Osteocyte (in vitro differentiated cells): ENCODE data around the gene NCOA3. TPM values are rescaled to one million over a fixed set of nuclear protein-coding genes. Genes with fewer than 3 reads are reported as not detected.
A peak's percentile ranks its signal among the peaks of the same experiment; 100 is the strongest.

ENCODE experiments used
- DNase-seq: peaks from one replicate; pipeline ENCODE4 v3.0.0; 2021; ENCODE audit warnings: mixed read lengths; ENCODE audit not compliant: unreplicated experiment; ENCODE audit errors: extremely low spot score
- H3K27ac Mint-ChIP-seq: one replicate; pipeline ENCODE4 v1.8.0; 2021; ENCODE audit warnings: mild to moderate bottlenecking, mixed read lengths; ENCODE audit not compliant: unreplicated experiment
- H3K27me3 Mint-ChIP-seq: one replicate; pipeline ENCODE4 v1.8.0; 2021; ENCODE audit warnings: mixed read lengths; ENCODE audit not compliant: unreplicated experiment
- H3K36me3 Mint-ChIP-seq: one replicate; pipeline ENCODE4 v1.8.0; 2021; ENCODE audit warnings: mixed read lengths; ENCODE audit not compliant: unreplicated experiment
- H3K4me1 Mint-ChIP-seq: one replicate; pipeline ENCODE4 v1.8.0; 2021; ENCODE audit warnings: mixed read lengths; ENCODE audit not compliant: unreplicated experiment
- H3K4me3 Mint-ChIP-seq: one replicate; pipeline ENCODE4 v1.8.0; 2021; ENCODE audit warnings: mild to moderate bottlenecking, moderate library complexity, mixed read lengths; ENCODE audit not compliant: unreplicated experiment
- H3K9me3 Mint-ChIP-seq: one replicate; pipeline ENCODE4 v1.8.0; 2021; ENCODE audit warnings: mixed read lengths; ENCODE audit not compliant: unreplicated experiment
- total RNA-seq: library from RNA; stranded (reverse); gene quantifications from 2 replicates; pipeline ENCODE4 v1.2.1, GENCODE V29; 2021
- TF ChIP-seq, protein P1 (sequence below): fragments of 200-600 bp; sonication (generic); IDR thresholded peaks from 2 replicates; pipeline ENCODE4 v1.5.0; 2021; ENCODE audit warnings: antibody characterized with exemption, mild to moderate bottlenecking, moderate library complexity

The NCOA3 gene
- total RNA-seq, 1 donor from 2014 or later: 75.9 TPM

DNA sequence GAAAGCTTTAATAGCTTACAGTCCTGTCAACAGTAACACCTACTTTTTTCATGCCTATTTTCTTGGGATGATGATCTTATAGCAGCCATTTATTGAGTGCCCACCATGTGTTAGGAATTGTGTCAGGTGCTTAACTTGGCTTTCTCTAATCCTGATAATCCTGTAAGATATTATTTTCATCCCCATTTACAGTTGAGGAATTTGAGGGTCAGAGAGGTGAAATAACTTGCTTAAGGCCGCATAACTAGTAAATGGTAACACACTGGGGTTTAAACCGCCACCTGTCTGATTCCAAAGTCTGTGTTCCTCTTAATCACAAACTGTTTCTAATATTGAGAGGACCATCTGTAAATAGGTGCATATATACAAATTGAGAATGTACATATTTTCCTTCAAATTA, 55.5 kb downstream of the NCOA3 start:
- no peak for DNase-seq
- Mint-ChIP-seq H3K9me3 (peaks cover 3% of the 10 kb centered on the region), H3K4me1 (peaks cover 48% of the 10 kb centered on the region), H3K27me3 (no peaks in the 10 kb centered on the region), H3K27ac (peak overlapping the region; percentile 16), H3K4me3 (no peak overlapping the region), H3K36me3 (peaks cover 3% of the 10 kb centered on the region)
- TF ChIP-seq, protein P1, sequence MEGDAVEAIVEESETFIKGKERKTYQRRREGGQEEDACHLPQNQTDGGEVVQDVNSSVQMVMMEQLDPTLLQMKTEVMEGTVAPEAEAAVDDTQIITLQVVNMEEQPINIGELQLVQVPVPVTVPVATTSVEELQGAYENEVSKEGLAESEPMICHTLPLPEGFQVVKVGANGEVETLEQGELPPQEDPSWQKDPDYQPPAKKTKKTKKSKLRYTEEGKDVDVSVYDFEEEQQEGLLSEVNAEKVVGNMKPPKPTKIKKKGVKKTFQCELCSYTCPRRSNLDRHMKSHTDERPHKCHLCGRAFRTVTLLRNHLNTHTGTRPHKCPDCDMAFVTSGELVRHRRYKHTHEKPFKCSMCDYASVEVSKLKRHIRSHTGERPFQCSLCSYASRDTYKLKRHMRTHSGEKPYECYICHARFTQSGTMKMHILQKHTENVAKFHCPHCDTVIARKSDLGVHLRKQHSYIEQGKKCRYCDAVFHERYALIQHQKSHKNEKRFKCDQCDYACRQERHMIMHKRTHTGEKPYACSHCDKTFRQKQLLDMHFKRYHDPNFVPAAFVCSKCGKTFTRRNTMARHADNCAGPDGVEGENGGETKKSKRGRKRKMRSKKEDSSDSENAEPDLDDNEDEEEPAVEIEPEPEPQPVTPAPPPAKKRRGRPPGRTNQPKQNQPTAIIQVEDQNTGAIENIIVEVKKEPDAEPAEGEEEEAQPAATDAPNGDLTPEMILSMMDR: no peak

DNA sequence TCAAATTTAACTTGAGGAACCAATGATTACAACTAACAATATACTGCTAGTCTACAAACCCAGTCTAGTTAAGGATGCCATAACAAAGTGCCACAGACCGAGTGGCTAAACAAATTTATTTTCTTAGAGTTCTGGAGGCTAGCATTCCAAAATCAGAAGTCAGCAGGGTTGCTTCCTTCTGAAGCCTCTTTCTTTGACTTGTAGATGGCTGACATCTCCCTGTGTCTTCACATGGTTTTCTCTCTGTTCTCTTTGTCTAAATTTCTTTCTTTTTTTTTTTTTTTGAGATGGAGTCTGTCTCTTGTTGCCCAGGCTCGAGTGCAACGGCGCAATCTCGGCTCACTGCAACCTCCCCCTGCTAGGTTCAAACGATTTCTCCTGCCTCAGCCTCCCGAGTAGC, 56.1 kb downstream of the NCOA3 start:
- no peak for DNase-seq
- TF ChIP-seq, protein P1: no peak
- Mint-ChIP-seq H3K27ac (peak overlapping the region; percentile 41), H3K36me3 (peaks cover 3% of the 10 kb centered on the region), H3K27me3 (no peaks in the 10 kb centered on the region), H3K4me1 (peaks cover 52% of the 10 kb centered on the region), H3K4me3 (no peak overlapping the region), H3K9me3 (peaks cover 3% of the 10 kb centered on the region)

- H3K27me3 Mint-ChIP-seq: no peaks in the 10 kb centered on the region
- DNase-seq: peak; percentile 48
- H3K4me3 Mint-ChIP-seq: no peak overlapping the region
- peaks cover 3% of the 10 kb centered on the region for H3K9me3 Mint-ChIP-seq
- H3K36me3 Mint-ChIP-seq: peaks cover 3% of the 10 kb centered on the region
- peaks cover 52% of the 10 kb centered on the region for H3K4me1 Mint-ChIP-seq
- TF ChIP-seq, protein P1: no peak
- H3K27ac Mint-ChIP-seq: peak overlapping the region; percentile 67
These were observed 56.8 kb downstream of the NCOA3 start for GRCh38 chr20:47558295-47559066.

DNA sequence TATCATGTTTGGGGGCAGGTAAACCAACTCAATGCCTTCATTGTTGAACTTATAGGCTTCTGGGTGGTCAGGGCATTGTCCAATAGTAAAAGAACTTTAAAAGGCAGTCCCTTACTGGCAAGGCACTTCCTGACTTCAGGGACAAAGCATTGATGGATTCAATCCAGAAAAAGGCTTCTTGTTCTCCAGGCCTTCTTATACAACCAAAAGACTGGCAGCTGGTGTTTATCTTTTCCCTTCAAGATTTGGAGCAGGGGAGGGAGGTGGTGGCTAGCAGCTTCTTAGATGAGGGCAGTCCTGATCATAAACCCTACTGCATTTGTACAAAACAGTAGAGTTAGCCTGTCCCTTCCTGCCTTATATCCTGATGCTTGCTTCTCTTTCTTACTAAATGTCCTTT, 57.5 kb downstream of the NCOA3 start:
- DNase-seq: no peak
- Mint-ChIP-seq H3K36me3 (peaks cover 3% of the 10 kb centered on the region), H3K27me3 (no peaks in the 10 kb centered on the region), H3K9me3 (peaks cover 3% of the 10 kb centered on the region), H3K27ac (peak overlapping the region; percentile 67), H3K4me3 (no peak overlapping the region), H3K4me1 (peaks cover 56% of the 10 kb centered on the region)
- TF ChIP-seq, protein P1: no peak

GRCh38 chr20:47561180-47561579, 59.5 kb downstream of the NCOA3 start:
- DNase-seq: no peak
- H3K27me3 Mint-ChIP-seq: no peaks in the 10 kb centered on the region
- H3K9me3 Mint-ChIP-seq: no peaks in the 10 kb centered on the region
- peaks cover 73% of the 10 kb centered on the region for H3K4me1 Mint-ChIP-seq
- H3K4me3 Mint-ChIP-seq: no peak overlapping the region
- H3K36me3 Mint-ChIP-seq: no peaks in the 10 kb centered on the region
- TF ChIP-seq, protein P1: no peak
- H3K27ac Mint-ChIP-seq: no peak overlapping the region
